ENCODE results near the gene FHIT.

- no peak for TF ChIP-seq POLR2A (IDR thresholded peaks at IDR 0.05)
- no peak for TF ChIP-seq CTCF (IDR thresholded peaks at IDR 0.05)
Observed at GRCh38 chr3:61139686-61140085, 111.6 kb downstream of the FHIT start.
